ENCODE data around the gene MBOAT1. TPM values are rescaled to one million over a fixed set of nuclear protein-coding genes. Genes with fewer than 3 reads are reported as not detected.

MBOAT1 gene
- polyA plus RNA-seq, 1 experiment, result 2.7 TPM

GRCh38 chr6:20243288-20243687, 31.0 kb upstream of the MBOAT1 start:
- CTCF ChIA-PET, result interaction anchor here (0.6 kb wide), 1 partner anchor 28 kb away, joined by 3 read pairs; no protein-coding TSS in a partner anchor
- DNase-seq (ENCODE audit: low read depth), result no peak
- H3K36me3 ChIP-seq (ENCODE audit: control insufficient read depth, insufficient read depth, low read length), result no peaks in the 10 kb centered on the region
- H3K27me3 ChIP-seq (ENCODE audit: control insufficient read depth, insufficient read depth, low read length), result no peaks in the 10 kb centered on the region
- POLR2A ChIA-PET, result no interaction called here
- no peak for TF ChIP-seq CTCF (IDR thresholded peaks at IDR 0.05; ENCODE audit: insufficient read depth, low read depth, low read length)
- H3K4me3 ChIP-seq (ENCODE audit: low read depth, low read length), result no peak overlapping the region

GRCh38 chr6:20242397-20242796, 30.1 kb upstream of the MBOAT1 start:
- POLR2A ChIA-PET, result no interaction called here
- no peaks in the 10 kb centered on the region for H3K27me3 ChIP-seq (ENCODE audit: control insufficient read depth, insufficient read depth, low read length)
- H3K36me3 ChIP-seq (ENCODE audit: control insufficient read depth, insufficient read depth, low read length), result no peaks in the 10 kb centered on the region
- DNase-seq (ENCODE audit: low read depth), result no peak
- CTCF ChIA-PET, result no interaction called here
- H3K4me3 ChIP-seq (ENCODE audit: low read depth, low read length), result no peak overlapping the region
- TF ChIP-seq CTCF (IDR thresholded peaks at IDR 0.05; ENCODE audit: insufficient read depth, low read depth, low read length), result no peak

- DNase-seq (ENCODE audit: low read depth), result no peak
- no peaks in the 10 kb centered on the region for H3K36me3 ChIP-seq (ENCODE audit: control insufficient read depth, insufficient read depth, low read length)
- ChIA-PET POLR2A (interaction anchor here (0.6 kb wide), 1 partner anchor 13 kb away, joined by 4 read pairs; no protein-coding TSS in a partner anchor), CTCF (no interaction called here)
- no peak for TF ChIP-seq CTCF (IDR thresholded peaks at IDR 0.05; ENCODE audit: insufficient read depth, low read depth, low read length)
- H3K4me3 ChIP-seq (ENCODE audit: low read depth, low read length), result no peak overlapping the region
- H3K27me3 ChIP-seq (ENCODE audit: control insufficient read depth, insufficient read depth, low read length), result no peaks in the 10 kb centered on the region
Measured at GRCh38 chr6:20241102-20241501, 28.8 kb upstream of the MBOAT1 start.

GRCh38 chr6:20238688-20239587, 26.7 kb upstream of the MBOAT1 start:
- ChIA-PET CTCF (interaction anchor here (0.7 kb wide), 1 partner anchor 14 kb away, joined by 3 read pairs; no protein-coding TSS in a partner anchor), POLR2A (no interaction called here)
- Histone ChIP-seq H3K4me3 (ENCODE audit: low read depth, low read length) (no peak overlapping the region), H3K27me3 (ENCODE audit: control insufficient read depth, insufficient read depth, low read length) (no peaks in the 10 kb centered on the region), H3K36me3 (ENCODE audit: control insufficient read depth, insufficient read depth, low read length) (no peaks in the 10 kb centered on the region)
- TF ChIP-seq CTCF (IDR thresholded peaks at IDR 0.05; ENCODE audit: insufficient read depth, low read depth, low read length), result no peak
- DNase-seq (ENCODE audit: low read depth), result no peak

GRCh38 chr6:20237677-20238460, 25.6 kb upstream of the MBOAT1 start:
- no peaks in the 10 kb centered on the region for H3K27me3 ChIP-seq (ENCODE audit: control insufficient read depth, insufficient read depth, low read length)
- CTCF ChIA-PET, result interaction anchor here (1.0 kb wide), 1 partner anchor 113 kb away, joined by 3 read pairs; no protein-coding TSS in a partner anchor
- H3K36me3 ChIP-seq (ENCODE audit: control insufficient read depth, insufficient read depth, low read length), result no peaks in the 10 kb centered on the region
- DNase-seq (ENCODE audit: low read depth), result no peak
- no peak overlapping the region for H3K4me3 ChIP-seq (ENCODE audit: low read depth, low read length)
- POLR2A ChIA-PET, result no interaction called here
- TF ChIP-seq CTCF (IDR thresholded peaks at IDR 0.05; ENCODE audit: insufficient read depth, low read depth, low read length), result no peak

Data from BJ (cell line).